Fibroblast of pulmonary artery (primary cell): Measurements from ENCODE around the gene CHMP4B.

Experiments used
- DNase-seq: peaks from one replicate; pipeline ENCODE4 v3.0.0-alpha.2; 2010; ENCODE audit warnings: low read depth
- H3K4me3 ChIP-seq: replicated peaks from 2 replicates; pipeline ENCODE4 v1.5.1; 2011; ENCODE audit warnings: low read depth, mild to moderate bottlenecking, control low read depth, low read length, moderate library complexity
- TF ChIP-seq, protein P1 (sequence below): IDR thresholded peaks from 2 replicates; pipeline ENCODE4 v1.5.1; 2011; ENCODE audit warnings: mild to moderate bottlenecking, control low read depth, low read length, inconsistent platforms; ENCODE audit errors: missing control alignments

Gene CHMP4B

DNA sequence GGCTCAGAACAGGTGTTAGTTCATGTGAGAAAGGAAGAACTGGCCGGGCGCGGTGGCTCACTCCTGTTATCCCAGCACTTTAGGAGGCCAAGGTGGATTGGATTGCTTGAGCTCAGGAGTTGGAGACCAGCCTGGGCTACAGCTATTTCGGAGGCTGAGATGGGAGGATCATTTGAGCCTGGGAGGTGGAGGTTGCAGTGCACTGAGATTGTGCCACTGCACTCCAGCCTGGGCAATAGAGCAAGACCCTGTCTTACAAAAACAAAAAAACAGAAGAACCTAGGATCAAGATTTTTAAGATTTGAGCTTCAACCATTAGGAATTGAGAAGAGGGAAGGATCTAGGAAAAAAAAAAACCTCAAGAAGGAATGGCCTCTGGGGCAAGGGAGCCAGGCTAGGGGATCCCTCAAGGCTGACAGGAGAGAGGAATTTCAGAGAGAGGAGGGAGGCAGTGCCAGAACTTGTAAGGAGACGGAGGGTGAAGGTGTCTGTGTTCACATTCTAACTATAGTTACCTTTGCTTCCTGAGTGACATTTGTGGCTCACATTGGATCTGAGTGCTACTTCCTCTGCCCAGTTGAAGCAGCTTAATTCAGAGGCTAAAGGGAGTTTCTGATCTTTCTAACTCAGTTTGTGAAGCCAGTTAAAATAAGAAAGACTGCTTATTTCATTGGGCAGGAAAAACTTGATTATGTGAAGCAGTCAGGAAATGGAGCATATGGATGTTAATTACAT lies 26.1 kb downstream of the CHMP4B start:
- no peak for DNase-seq
- TF ChIP-seq, protein P1, sequence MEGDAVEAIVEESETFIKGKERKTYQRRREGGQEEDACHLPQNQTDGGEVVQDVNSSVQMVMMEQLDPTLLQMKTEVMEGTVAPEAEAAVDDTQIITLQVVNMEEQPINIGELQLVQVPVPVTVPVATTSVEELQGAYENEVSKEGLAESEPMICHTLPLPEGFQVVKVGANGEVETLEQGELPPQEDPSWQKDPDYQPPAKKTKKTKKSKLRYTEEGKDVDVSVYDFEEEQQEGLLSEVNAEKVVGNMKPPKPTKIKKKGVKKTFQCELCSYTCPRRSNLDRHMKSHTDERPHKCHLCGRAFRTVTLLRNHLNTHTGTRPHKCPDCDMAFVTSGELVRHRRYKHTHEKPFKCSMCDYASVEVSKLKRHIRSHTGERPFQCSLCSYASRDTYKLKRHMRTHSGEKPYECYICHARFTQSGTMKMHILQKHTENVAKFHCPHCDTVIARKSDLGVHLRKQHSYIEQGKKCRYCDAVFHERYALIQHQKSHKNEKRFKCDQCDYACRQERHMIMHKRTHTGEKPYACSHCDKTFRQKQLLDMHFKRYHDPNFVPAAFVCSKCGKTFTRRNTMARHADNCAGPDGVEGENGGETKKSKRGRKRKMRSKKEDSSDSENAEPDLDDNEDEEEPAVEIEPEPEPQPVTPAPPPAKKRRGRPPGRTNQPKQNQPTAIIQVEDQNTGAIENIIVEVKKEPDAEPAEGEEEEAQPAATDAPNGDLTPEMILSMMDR: no peak
- H3K4me3 ChIP-seq: no peak overlapping the region

DNA sequence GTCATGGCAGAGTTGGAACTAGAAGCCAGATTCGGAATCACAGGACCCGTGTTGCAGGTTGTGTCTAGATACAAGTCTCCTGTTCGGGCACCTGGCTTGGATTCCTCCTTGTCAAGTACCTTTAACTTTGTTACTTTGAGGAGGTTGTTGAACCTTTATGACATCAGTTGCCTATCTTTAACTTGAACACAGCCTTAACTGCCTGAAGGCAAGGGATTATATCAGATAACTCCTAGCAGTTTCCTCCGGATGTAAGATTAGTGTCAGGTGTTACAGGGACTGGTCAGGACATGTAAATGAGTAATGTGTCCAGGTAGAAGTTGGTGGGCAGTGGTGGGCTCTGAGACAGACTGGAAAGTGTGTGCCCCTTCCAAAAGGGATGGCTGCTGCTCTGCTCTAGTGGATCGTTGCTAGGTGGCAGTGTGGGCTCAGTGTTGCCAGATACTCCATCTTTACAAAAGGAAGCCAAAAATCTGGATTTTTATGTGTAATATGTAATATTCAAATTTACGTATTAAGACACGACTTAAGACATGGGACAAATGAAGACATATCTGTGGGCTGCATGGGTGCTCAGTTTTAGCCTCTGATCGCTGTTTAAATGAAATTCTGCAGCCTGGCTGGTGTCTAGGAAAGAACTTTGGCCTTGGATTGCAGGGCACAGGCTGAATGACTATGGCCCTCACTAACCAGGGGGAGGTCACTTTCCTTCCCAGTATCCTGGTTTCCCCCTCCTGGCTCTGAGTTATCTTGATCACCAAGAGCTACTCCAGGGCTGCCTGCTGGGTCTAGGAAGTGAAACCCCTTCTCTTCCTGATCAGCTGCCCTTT lies 27.1 kb downstream of the CHMP4B start:
- no peak overlapping the region for H3K4me3 ChIP-seq
- TF ChIP-seq, protein P1: peak; percentile 6
- DNase-seq: no peak

DNA sequence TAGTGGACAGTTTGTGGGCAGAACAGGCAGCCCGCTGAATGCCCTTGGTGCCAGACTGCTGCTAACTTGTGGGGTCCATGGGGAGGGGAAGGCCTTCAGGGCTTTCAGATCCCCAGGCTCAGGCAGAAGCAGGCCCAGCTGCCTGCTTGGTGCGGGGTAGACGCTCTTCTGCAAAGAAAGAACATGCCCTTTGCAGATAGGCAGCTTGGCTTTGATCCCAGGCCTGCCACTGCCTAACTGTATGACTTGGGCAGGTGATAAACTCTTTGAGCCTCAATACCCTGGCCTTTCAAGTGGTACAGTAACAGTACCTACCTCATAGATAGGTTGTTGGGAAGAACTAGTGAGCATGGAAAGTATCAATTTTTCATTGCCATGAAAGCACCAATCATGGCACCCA lies 28.4 kb downstream of the CHMP4B start:
- TF ChIP-seq, protein P1: no peak
- no peak overlapping the region for H3K4me3 ChIP-seq
- DNase-seq: no peak

DNA sequence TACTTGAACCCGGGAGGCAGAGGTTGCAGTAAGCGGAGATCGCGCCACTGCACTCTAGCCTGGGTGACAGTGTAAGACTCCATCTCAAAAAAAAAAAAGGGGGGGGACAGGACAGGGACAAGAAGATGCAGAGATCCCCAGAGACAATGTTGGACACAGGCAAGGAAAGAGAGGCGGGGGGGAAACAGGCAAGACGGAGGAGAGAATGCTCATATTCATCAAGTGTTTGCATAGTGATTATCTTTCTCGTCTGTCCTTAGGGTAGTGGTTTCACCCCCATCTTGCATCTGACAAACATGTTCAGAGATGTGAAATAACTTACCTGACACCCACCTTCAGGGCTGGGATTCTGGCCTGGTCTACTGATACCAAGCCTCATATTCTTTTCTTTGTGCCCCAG lies 29.0 kb downstream of the CHMP4B start:
- TF ChIP-seq, protein P1: no peak
- DNase-seq: no peak

DNA sequence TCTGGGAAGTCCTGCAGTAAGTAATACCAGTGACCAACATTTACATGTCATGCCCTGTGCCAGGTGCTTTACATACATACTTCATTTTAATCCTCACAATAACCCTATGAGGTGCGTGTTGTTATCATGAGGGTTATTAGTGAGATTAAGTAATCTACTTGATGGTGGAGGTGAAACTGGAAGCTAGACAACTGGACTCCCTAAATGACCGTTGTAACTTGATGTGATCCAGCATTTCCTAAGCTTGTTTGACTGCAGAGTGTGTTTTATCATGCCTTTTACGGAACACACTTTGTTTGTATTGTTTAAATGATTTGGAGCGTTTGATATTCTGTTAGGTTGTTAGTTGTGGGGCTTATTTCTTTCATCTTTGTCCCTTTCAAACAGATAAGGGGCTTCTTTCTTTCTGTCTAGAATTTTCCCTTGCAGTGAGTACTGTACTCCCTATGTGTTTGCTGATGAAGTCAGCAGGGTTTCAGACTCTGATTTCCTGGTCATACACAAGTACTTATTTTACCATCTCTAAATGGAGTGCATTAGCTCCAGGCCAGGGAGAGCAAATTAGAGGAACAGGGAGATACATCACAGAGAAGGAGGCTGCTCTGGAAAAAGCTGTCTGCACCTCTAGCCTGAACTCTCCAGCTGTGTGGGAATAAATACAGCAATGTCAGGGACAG lies 29.7 kb downstream of the CHMP4B start:
- H3K4me3 ChIP-seq: no peak overlapping the region
- TF ChIP-seq, protein P1: no peak
- no peak for DNase-seq

More for the DNA sequence above, 29.0 kb downstream of the CHMP4B start:
- H3K4me3 ChIP-seq: no peak overlapping the region

DNA sequence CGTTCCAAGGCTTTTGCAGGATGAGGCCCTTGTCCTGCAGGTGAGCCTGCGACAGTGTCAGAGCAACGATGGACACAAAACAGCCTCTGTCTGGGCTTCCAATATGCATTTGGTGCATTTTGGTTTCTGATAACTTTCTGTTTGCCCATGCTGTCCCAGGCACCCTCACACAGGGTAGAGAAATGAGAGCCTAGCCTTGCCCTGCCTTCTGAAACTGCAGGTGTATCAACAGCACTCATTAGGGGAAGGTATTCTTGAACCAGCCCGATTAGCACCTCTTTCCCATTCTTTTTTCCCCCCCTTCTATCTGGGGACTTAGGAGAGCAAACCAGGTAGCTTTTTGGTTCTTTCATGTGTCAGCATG lies 30.3 kb downstream of the CHMP4B start:
- no peak overlapping the region for H3K4me3 ChIP-seq
- TF ChIP-seq, protein P1: no peak
- DNase-seq: no peak
